GM10266 (cell line): Measurements from ENCODE around the gene PLEKHG5.

Source experiments
- DNase-seq: peaks from one replicate; pipeline ENCODE4 v3.0.0; 2012; ENCODE audit errors: extremely low spot score
- CTCF ChIP-seq: IDR thresholded peaks from 2 replicates; pipeline ENCODE4 v1.5.1; 2012; ENCODE audit warnings: mild to moderate bottlenecking, low read depth; ENCODE audit not compliant: control insufficient read depth, insufficient read depth; ENCODE audit errors: missing control alignments

PLEKHG5 gene

GRCh38 chr1:6517435-6517851 lies 26.0 kb upstream of the PLEKHG5 start:
- DNase-seq, result no peak
- no peak for TF ChIP-seq CTCF

GRCh38 chr1:6515771-6516170 lies 24.3 kb upstream of the PLEKHG5 start:
- no peak for DNase-seq
- TF ChIP-seq CTCF, result no peak

GRCh38 chr1:6513320-6513801 lies 21.9 kb upstream of the PLEKHG5 start:
- no peak for TF ChIP-seq CTCF
- DNase-seq, result no peak

- no peak for DNase-seq
- no peak for TF ChIP-seq CTCF
These were observed 21.4 kb upstream of the PLEKHG5 start for GRCh38 chr1:6512908-6513280.

- no peak for TF ChIP-seq CTCF
- DNase-seq, result no peak
These were observed 20.9 kb upstream of the PLEKHG5 start for GRCh38 chr1:6512245-6512907.

GRCh38 chr1:6511561-6512244 lies 20.2 kb upstream of the PLEKHG5 start:
- no peak for TF ChIP-seq CTCF
- no peak for DNase-seq

- DNase-seq, result no peak
These were observed 19.6 kb upstream of the PLEKHG5 start for GRCh38 chr1:6511056-6511455.

More at GRCh38 chr1:6511056-6511455, 19.6 kb upstream of the PLEKHG5 start:
- no peak for TF ChIP-seq CTCF
